ENCODE measurements around the gene CCDC102A. TPM values are rescaled to one million over a fixed set of nuclear protein-coding genes. Genes with fewer than 3 reads are reported as not detected.
"Not testable (repeated sequence)": the region's sequence is repeated elsewhere in the genome, so short reads cannot be mapped to it uniquely, and the experiment has no call there.

Gene CCDC102A
- total RNA-seq, 1 donor from 2014 or later = 10.1 TPM

- intact Hi-C loops (cut with micrococcal nuclease) = no loop called here
These were observed 31.3 kb upstream of the CCDC102A start for GRCh38 chr16:57567691-57568090.

DNA sequence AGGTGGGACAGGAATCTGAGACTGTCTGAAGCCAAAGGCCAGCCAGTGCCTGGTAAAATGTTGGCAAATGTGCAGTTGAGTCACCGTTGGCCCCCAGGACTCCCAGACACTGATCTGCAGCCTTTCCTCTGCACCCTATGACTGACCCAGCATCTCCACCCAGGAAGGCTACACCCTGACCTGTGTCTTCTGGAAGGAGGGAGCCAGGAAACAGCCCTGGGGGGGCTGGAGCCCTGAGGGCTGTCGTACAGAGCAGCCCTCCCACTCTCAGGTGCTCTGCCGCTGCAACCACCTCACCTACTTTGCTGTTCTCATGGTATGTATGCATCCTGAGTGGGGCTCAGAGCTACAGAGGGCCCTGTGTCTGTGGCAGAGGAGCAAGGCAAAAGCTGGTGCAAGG is 30.1 kb upstream of the CCDC102A start:
- intact Hi-C loops (cut with micrococcal nuclease) = no loop called here

DNA sequence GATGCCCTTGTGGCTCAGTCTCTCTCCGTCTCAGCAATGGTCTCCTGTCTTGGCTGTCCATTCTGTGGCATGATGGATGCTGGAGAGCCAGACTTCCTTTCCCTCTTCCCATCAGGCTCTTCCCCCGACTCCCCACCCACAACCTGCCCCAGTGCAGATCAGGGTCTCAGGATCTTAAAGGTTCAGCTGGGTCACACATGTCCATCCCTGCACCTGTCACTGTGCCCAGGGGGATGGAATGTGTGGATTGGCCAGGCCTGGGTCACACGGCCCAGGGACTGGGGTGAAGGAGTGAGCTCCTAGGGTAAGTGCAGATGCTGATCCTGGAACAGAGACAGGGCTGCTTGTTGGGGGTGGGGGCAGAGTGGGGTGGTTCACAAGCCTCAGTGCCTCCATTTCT is 29.1 kb upstream of the CCDC102A start:
- intact Hi-C loops (cut with micrococcal nuclease) = no loop called here

GRCh38 chr16:57564571-57565270 is 28.4 kb upstream of the CCDC102A start:
- intact Hi-C loops (cut with micrococcal nuclease) = no loop called here

DNA sequence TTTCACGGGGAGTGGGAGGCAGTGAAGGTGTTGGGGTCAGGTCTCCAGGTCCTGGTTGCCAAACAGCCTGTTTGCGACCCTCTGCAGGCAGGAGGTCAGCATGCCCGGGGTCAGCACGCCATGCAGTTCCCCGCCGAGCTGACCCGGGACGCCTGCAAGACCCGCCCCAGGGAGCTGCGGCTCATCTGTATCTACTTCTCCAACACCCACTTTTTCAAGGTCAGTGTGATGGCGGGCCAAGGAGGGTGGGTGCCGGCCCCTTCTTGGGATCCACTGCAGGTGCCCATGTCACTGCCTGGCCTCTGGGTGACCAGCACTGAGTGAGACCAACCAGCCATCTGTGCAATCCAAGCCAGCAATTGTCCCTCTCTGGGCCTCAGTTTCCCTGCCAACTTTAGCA is 27.4 kb upstream of the CCDC102A start:
- intact Hi-C loops (cut with micrococcal nuclease) = no loop called here

DNA sequence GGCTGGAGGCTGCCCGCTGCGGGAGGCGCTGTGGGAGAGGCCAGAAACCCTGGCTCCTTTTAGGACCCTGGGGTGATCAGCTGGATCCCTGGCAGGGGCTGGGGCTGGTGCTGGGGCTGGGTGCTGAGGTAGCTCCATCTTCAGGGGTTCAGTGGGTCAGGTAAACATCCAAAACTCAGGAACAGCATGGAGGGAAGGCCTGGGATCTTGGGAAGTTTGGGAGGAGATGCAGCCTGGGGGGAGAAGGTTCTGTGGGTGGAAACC is 27.0 kb upstream of the CCDC102A start:
- intact Hi-C loops (cut with micrococcal nuclease) = no loop called here

GRCh38 chr16:57562669-57563486 is 26.5 kb upstream of the CCDC102A start:
- intact Hi-C loops (cut with micrococcal nuclease) = no loop called here

DNA sequence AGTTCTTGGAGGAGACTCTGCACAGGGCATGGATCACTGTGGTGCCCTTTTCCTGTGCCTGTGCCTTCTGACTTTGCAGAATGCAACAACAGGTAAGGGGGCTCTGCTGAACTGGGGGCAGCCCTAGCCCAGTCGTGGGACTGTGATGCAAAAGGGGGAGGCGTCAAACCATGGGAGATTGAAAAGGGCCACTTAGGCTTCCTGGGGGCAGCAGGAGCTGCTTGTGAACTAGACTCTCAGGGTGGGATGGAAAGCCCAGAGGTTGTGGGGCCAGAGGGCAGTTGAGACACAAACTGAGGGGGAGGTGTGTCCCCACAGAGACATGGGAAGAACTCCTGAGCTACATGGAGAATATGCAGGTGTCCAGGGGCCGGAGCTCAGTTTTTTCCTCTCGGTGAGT is 25.7 kb upstream of the CCDC102A start:
- intact Hi-C loops (cut with micrococcal nuclease) = no loop called here

DNA sequence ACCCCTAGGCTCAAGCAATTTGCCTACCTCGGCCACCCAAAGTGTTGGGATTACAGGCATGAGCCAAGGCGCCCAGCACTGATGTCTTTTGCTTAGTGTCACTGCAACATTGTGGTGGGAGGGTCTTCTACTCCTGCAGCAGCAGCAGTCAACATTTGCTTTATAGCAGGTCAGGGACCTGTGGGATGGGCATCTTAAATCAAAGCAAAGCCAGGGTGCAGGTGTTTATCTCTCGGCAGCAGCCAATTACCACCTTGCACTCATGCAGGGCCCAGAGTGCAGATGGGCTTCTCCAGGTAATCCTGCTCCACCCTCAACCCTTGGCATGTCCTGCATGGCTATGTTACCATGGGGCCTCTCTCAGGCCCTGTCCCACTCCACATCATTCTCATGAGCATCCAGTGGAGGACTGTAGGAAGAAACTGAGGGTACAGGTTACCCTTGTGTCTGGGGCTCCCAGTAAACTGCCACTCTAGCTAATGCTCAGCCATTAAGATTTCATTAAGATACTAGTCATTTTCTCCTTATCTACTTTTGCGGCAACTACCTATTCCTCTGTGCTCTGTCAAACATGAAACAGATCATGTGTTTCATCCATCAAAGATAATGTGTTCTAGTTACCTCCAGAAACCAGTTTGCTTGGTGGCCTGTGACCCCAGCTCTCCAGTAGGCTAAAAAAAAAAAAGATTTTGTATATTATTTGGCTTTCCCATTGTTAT is 22.9 kb upstream of the CCDC102A start:
- intact Hi-C loops (cut with micrococcal nuclease) = no loop called here

DNA sequence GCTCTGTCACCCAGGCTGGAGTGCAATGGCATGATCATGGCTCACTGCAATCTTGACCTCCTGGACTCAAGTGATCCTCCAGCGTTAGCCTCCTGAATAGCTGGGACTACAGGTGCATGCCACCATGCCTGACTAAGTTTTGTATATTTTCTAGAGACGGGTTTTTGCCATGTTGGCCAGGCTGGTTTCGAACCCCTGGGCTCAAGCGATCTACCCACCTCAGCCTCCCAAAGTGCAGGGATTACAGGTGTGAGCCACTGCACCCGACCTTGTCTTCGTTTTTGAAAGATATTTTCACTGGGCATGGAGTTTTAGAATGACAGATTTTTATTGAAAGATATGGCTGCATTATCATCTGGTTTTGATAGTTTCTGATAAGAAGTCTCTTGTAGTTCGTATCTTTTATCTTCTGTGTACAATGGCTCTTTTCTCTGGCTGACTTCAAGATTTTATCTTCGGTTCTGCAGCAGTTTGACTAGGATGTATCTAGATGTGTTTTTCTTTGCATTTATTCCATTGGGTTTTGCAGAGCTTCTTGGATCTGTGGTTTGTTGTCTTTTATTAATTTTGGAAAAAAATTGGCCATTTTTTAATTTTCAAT is 20.7 kb upstream of the CCDC102A start:
- intact Hi-C loops (cut with micrococcal nuclease) = no loop called here

GRCh38 chr16:57555831-57556230 is 19.5 kb upstream of the CCDC102A start:
- intact Hi-C loops (cut with micrococcal nuclease) = no loop called here

- intact Hi-C loops (cut with micrococcal nuclease) = no loop called here
These were observed 14.7 kb upstream of the CCDC102A start for GRCh38 chr16:57551057-57551456.

DNA sequence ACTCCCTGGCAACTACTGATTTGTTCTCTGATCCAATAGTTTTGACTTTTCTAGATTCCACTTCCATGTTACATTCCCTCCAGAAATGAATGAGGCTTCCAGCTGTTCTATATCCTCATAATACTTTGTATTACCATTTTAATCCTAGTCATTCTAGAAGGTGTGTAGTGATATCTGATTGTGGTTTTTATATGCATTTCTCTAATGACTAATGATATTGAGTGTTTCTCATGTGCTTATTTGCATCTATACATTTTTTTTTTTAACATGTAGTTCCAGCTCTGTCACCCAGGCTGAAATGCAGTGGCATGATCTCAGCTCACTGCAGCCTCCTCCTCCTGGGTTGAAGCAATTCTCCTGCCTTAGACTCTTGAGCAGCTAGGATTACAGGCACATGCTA is 13.4 kb upstream of the CCDC102A start:
- intact Hi-C loops (cut with micrococcal nuclease) = no loop called here

DNA sequence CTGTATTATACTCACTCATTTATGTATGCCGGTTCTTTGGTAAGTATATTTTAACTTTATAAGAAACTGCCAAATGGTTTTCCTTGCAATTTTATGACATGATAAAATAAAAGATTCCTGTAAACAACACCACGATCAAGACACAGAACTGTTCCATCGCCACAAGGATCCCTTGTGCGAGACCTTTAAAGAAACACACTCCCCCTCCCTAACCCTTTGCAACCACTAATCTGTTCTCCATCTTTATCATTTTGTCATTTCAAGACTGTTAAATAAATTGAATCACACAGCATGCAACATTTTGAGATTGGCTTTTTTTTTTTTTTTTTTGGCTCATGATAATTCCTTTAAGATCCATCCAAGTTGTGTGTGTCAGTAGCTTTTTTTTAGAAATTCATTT is 12.0 kb upstream of the CCDC102A start:
- intact Hi-C loops (cut with micrococcal nuclease) = no loop called here

- intact Hi-C loops (cut with micrococcal nuclease) = not testable (repeated sequence)
These were observed 11.2 kb upstream of the CCDC102A start for GRCh38 chr16:57547524-57547923.

- intact Hi-C loops (cut with micrococcal nuclease) = no loop called here
These were observed 7.8 kb upstream of the CCDC102A start for GRCh38 chr16:57544124-57544653.

GRCh38 chr16:57541754-57542435 is 5.5 kb upstream of the CCDC102A start:
- intact Hi-C loops (cut with micrococcal nuclease) = no loop called here

DNA sequence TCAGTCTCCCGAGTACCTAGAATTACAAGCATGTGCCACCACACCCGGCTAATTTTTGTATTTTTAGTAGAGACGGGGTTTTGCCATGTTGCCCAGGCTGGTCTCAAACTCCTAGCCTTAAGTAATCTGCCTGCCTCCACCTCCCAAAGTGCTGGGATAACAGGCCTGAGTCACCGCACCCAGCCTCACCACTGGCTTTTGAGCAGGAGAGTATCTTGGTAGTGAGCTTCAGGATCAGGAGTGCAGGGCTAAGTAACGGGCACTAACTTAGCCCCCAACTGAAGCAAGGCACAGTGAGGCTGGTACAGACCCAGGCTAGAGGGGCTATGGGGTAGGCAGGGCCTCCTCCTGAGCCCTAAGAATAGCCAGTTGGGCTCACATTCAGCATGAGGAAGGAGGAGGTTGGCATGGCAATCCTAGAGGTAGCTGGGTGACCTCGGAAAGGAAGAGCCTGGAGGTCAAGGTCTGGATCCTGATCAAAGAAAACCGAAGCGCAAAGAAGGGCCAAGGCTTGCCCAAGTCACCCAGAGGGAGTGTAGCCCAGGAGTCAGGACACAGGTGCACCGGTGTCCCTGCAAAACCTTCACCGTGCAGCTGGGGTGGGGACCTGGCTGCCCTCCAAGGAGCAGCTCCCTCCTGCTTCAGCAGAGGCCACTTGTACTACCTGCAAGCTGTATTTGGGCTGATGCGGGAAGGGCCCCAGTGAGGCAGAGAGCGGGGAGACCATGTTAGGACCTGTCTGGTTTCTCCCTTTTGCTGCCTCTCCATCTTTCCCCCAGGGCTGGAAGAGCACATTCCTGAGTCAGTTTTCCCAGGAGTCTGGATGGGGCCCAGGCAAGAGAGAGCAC is 4.8 kb upstream of the CCDC102A start:
- intact Hi-C loops (cut with micrococcal nuclease) = no loop called here

GRCh38 chr16:57540387-57540786 is 4.0 kb upstream of the CCDC102A start:
- intact Hi-C loops (cut with micrococcal nuclease) = no loop called here

All from T-helper 2 cell treated with Interferon-gamma antibody and Interleukin-4, amounts not matched to agents 100 ng/mL and 5 ng/mL, for 36 hours (primary cell).